HL-60/S4 treated with phorbol 12-myristate 13-acetate at 8.2 ng/mL for 4 days and 3 days (cell line): Measurements from ENCODE around the gene EIF1.

Experiments used
- in situ Hi-C: fragments of 300-500 bp; cut with MboI; formaldehyde crosslinking; loops from 2 replicates; pipeline ENCODE4 v1.15.0; 2022; ENCODE audit warnings: low sequenced_read_pairs

EIF1 gene

DNA sequence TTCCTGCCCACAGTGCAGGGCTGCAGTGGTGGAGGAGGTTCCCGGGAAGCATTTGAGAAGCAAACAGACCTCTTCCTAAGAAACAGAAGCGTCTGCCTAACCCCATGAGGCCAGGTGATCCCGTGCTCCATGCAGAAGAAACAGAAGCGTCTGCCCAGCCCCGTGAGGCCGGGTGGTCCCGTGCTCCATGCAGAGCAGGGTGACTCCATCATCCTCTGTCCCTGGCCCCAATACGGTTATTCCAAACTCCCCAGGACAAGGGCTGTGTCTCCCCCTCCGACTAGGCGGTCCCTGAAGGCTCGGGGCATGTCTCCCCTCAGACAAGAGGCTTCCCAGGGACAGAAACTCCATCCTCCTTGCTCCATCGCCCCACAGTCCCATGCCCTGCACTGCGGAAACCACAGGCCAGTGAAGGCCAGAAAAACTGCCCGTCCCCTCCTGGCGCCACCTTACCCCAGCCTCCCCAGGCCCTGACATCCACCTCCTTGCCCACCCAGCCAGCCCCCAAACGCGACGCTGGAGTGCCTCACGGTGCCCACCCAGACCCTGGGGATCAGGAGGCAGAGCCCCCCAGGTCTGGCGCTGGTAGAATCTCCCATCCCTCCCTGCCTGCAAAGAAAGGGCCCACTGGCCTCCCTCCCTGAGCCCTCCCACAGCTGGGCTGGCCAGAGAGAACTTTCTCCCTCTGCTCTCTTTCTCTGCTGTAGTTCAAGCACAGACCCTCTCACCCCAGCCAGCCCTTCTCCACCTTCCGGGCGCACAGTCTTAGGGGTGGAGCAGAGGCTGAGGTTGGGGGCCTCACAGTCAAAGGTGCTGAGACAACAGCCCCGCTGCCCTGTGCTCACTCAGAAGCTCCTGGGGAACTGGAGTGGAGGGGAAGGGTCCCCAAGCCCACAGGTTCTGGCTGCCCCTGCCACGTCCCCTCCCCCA, 33.7 kb upstream of the EIF1 start:
- in situ Hi-C loops: loop anchor here (25.0 kb wide), 1 partner anchor 743 kb away; no protein-coding TSS in a partner anchor

DNA sequence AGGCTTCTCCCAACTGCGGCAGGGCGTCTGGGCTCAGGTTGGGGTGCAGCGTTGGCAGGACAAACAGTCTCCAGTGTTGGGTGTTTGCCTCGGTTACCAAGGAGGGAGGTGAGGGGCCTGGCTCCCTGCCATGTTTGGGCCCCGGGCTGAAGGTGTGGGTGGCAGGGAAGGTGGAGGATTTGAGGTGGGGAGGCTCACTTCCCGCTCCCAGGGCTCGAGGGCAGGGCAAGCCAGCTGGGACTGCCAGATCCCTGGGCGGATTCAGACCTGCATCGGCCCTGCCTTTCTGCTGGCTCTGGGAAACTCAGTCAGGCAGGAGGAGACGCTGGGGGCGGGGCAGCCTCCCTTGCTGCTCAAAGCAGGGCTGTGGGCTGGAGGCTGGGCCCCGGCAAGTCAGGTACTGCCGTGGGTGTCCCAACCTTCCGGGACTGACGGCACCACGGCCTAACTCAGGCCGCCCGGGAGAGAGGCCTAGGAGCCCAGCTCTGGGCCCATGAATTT, 33.0 kb upstream of the EIF1 start:
- in situ Hi-C loops: loop anchor here (25.0 kb wide), 1 partner anchor 743 kb away; no protein-coding TSS in a partner anchor

GRCh38 chr17:41656249-41657023, 32.2 kb upstream of the EIF1 start:
- in situ Hi-C loops: loop anchor here (25.0 kb wide), 1 partner anchor 744 kb away; no protein-coding TSS in a partner anchor

DNA sequence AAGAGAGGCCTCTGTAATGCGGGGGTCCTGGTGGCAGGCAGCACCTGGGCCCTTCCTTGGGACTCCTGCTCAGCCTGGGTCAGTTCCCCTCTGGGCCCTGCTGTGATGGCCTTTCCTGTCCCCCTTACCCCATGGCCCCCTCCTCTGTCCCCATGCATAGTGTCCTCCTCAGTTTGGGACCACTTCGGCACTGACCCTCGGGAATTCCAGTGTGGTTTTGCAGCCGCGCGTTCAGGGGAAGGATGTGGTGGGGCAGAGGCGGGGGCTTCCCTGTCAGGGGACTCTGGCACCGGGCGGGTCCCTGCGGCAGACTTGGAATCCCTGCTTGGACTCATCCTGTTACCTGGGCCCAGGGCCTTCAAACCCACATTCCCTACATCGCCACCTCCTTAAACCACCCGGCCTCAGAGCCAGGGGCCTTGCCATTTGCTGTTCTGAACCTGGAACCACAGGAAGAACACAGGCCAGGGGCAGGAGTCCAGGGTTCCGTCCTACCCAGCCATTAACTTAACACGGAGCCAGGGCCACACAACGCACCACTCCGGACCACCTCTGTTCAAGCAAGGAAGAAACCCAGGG, 31.4 kb upstream of the EIF1 start:
- in situ Hi-C loops: loop anchor here (25.0 kb wide), 1 partner anchor 745 kb away; no protein-coding TSS in a partner anchor

DNA sequence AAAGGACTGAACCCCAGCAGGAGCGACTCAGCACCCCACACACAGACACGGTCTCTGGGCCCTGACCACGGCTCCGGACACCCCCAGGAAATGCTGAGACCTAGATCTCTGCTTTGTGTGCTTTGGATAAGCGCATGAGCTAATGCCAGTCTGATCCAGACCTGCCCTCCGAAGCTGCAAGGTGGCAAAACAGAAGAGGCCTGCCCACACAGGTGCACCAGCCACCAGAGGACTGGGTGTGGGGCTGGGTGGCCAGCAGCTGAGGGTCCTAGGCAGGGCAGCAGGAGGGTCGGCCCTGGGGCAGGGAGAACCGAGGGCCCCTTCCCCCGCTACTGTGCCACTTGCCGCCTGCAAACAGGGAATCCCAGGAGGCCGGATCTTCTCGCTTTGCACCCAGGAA, 30.7 kb upstream of the EIF1 start:
- in situ Hi-C loops: loop anchor here (25.0 kb wide), 1 partner anchor 746 kb away; no protein-coding TSS in a partner anchor

DNA sequence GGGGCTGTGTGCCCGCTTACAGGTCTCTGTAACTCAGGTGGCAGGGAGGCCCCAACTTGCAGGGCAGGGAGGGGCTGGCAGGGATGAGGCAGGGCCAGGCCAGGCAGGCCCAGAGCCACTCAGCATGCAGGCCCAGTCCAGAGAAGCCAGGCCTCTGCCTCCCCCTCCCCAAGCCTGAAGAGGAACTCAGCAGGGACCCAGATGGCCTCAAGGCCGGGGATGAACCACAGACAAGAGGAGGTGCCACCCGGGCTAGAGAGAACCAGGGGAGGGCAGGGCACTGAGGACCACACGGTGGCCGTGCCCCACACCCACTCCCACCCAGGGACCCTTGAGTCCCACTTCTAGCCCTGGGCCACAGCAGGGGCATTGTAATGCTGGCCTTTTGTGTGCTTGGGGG, 29.8 kb upstream of the EIF1 start:
- in situ Hi-C loops: loop anchor here (25.0 kb wide), 1 partner anchor 747 kb away; no protein-coding TSS in a partner anchor

DNA sequence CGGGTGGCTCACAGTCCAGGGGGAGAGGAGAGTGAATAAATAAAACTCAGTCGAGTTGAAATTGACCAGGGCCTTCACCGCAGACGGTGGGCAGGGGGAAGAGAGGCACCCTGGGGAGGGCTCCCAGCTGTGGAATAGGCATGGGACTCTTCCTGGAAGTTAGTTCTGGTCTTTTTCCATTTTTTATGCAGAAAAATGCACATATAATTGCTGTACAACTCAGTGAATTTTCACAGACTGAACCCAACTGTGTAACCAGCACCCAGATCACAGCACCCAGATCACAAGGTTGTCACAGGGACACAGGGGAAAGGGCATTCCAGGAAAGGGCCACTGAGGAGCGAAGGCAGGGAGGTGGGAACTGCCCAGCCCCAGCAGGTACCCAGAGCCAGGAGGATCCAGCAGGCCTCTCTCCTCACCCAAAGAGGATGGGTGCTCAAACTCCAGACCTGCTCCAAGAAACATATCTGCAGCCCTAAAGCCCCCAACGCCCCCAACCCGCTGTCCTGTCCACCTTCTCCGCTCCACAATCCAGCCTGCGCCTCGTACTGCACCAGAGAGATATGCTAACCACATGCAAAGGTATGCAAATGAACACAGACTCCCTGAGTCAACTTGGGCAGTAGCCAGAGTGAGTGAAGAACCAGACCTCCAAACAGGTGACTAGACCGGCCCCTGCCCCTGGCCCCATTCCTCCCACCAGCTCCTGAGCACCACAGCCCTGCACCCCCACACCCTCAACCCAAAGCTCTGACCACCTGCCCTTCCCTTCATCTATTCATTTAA, 29.1 kb upstream of the EIF1 start:
- in situ Hi-C loops: loop anchor here (25.0 kb wide), 1 partner anchor 747 kb away; no protein-coding TSS in a partner anchor

- in situ Hi-C loops: loop anchor here (25.0 kb wide), 1 partner anchor 748 kb away; no protein-coding TSS in a partner anchor
Measured at GRCh38 chr17:41660221-41660711, 28.4 kb upstream of the EIF1 start.

- in situ Hi-C loops: loop anchor here (25.0 kb wide), 1 partner anchor 751 kb away; no protein-coding TSS in a partner anchor
Measured at GRCh38 chr17:41663451-41664171, 25.1 kb upstream of the EIF1 start.

GRCh38 chr17:41664172-41664457, 24.6 kb upstream of the EIF1 start:
- in situ Hi-C loops: loop anchor here (25.0 kb wide), 1 partner anchor 752 kb away; no protein-coding TSS in a partner anchor

GRCh38 chr17:41664587-41665565, 23.8 kb upstream of the EIF1 start:
- in situ Hi-C loops: loop anchor here (25.0 kb wide), 1 partner anchor 753 kb away; no protein-coding TSS in a partner anchor

- in situ Hi-C loops: loop anchor here (25.0 kb wide), 1 partner anchor 753 kb away; no protein-coding TSS in a partner anchor
Measured at GRCh38 chr17:41665566-41666236, 23.0 kb upstream of the EIF1 start.

GRCh38 chr17:41666237-41666641, 22.4 kb upstream of the EIF1 start:
- in situ Hi-C loops: loop anchor here (25.0 kb wide), 1 partner anchor 754 kb away; no protein-coding TSS in a partner anchor

GRCh38 chr17:41666708-41667279, 21.9 kb upstream of the EIF1 start:
- in situ Hi-C loops: loop anchor here (25.0 kb wide), 1 partner anchor 754 kb away; no protein-coding TSS in a partner anchor

- in situ Hi-C loops: loop anchor here (25.0 kb wide), 1 partner anchor 755 kb away; no protein-coding TSS in a partner anchor
Measured at GRCh38 chr17:41667280-41668041, 21.2 kb upstream of the EIF1 start.

DNA sequence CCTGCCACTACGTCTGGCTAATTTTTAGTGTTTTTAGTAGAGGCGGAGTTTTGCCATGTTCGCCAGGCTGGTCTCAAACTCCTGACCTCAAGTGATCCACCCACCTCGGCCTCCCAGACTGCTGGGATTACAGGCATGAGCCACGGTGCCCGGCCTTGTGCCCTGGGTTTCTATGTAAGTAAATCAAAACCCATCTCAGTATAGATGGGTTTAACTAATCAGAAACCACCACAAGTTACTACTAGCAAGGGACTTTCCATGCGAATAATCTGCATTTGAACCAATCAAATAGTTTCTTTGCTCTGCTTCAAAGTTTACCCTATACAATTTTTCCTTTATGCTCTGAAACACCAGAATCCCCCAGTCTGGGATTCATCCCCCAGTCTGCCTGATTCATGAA, 16.5 kb upstream of the EIF1 start:
- in situ Hi-C loops: loop anchor here (25.0 kb wide), 1 partner anchor 760 kb away; no protein-coding TSS in a partner anchor
